ENCODE measurements around the gene ATXN1L. TPM values are rescaled to one million over a fixed set of nuclear protein-coding genes. Genes with fewer than 3 reads are reported as not detected.

ATXN1L gene
- polyA plus RNA-seq, 1 of the 3 experiments (the other 2 are of a cell fraction) = 8.0 TPM

DNA sequence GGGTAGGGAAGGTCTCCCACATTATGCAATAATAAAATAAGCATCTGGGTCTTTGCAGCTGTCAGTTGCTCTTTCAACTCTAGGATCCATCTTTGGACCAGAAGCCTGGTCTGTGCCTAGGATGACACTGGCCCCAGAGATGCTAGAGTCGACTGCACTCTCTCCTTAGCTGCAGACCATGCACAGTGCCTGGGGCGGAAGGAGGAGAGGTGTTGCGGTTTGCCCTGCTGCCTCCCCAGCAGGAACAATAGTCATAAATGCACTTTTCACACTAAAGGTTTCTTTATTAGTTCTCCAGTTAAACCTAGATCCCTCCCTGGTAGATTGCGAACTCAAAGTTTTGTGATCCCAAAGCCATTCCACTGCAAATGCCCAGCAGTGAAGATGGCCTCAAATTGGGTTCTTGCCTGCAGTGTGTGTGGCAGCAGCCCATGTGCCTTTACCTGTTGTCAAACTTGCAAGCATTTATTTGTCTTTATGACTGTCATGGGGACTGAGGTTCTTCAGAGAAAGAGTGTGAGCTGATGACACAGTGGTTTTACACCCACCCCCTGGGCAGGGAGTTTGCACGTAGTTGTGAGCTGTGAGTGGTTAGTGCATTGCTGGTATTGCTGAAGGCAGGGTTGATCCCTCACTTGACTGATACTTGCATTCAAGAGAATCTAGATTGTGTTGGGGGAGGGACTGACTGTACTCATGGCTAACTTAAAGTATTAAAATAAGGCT lies 10.3 kb downstream of the ATXN1L start (continued):
- TF ChIP-seq, protein P1, sequence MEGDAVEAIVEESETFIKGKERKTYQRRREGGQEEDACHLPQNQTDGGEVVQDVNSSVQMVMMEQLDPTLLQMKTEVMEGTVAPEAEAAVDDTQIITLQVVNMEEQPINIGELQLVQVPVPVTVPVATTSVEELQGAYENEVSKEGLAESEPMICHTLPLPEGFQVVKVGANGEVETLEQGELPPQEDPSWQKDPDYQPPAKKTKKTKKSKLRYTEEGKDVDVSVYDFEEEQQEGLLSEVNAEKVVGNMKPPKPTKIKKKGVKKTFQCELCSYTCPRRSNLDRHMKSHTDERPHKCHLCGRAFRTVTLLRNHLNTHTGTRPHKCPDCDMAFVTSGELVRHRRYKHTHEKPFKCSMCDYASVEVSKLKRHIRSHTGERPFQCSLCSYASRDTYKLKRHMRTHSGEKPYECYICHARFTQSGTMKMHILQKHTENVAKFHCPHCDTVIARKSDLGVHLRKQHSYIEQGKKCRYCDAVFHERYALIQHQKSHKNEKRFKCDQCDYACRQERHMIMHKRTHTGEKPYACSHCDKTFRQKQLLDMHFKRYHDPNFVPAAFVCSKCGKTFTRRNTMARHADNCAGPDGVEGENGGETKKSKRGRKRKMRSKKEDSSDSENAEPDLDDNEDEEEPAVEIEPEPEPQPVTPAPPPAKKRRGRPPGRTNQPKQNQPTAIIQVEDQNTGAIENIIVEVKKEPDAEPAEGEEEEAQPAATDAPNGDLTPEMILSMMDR (IDR thresholded peaks at IDR 0.05) = no peak
- no peak for TF ChIP-seq GATA2 (CRISPR knock-in tag; IDR thresholded peaks at IDR 0.05)

DNA sequence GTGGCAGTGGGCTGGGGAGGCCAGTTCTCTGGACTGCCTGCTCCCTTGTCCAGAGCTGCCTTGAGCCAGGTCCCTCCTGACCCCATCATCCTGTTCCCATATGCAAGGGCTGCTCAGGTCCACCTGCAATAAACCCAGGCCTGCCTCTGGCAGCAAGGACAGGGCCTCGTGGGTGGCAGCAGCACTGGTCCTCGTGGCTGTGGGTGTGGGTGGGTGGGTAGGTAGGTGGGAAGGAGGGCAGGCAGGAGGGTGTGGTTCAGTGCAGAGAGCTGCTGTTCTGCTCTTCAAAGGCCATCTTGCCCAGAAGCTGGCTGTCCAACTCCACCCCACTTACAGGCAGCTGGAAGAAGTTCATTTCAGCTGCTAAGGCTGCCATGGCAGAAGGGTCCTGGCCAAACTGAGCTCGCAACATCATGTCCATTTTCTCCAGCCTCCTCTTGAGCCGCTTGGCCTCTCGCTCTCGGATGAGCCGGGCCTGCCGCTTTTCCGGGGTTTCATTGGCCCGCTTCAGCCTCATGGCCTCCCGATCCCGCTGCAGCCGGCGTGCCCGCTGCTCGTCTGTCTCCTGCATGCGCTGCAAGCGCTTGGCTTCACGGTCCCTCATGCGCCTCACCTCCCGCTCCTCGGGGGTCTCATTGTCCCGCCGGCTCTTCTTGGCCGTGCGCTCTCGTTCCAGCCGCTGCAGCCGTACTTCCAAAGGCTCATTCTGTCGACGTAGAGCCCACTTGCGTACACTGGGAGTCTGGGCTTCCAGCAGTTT lies 14.2 kb downstream of the ATXN1L start:
- WGBS (ENCODE audit: low lambda C conversion rate) = 98% methylated on average over 24 of the region's 32 CpGs
- TF ChIP-seq RFX5 (IDR thresholded peaks at IDR 0.05; ENCODE audit: low read length) (no peak), FOSL2 (IDR thresholded peaks at IDR 0.05; ENCODE audit: borderline replicate concordance, low read depth) (no peak), MXI1 (IDR thresholded peaks at IDR 0.05; ENCODE audit: low read depth, low read length) (no peak), RAD21 (IDR thresholded peaks at IDR 0.05; ENCODE audit: low read length) (no peak), GABPA (IDR thresholded peaks at IDR 0.05; ENCODE audit: low read depth) (no peak), RXRA (IDR thresholded peaks at IDR 0.05; ENCODE audit: borderline replicate concordance, low read depth) (no peak)
- TF ChIP-seq, protein P2, sequence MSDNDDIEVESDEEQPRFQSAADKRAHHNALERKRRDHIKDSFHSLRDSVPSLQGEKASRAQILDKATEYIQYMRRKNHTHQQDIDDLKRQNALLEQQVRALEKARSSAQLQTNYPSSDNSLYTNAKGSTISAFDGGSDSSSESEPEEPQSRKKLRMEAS (IDR thresholded peaks at IDR 0.05; ENCODE audit: low read depth) = no peak
- TF ChIP-seq, protein P3, sequence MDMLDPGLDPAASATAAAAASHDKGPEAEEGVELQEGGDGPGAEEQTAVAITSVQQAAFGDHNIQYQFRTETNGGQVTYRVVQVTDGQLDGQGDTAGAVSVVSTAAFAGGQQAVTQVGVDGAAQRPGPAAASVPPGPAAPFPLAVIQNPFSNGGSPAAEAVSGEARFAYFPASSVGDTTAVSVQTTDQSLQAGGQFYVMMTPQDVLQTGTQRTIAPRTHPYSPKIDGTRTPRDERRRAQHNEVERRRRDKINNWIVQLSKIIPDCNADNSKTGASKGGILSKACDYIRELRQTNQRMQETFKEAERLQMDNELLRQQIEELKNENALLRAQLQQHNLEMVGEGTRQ (IDR thresholded peaks at IDR 0.05; ENCODE audit: borderline replicate concordance, low read depth, low read length) = no peak
- Histone ChIP-seq H3K79me2 (ENCODE audit: insufficient read depth) (peaks cover 18% of the 10 kb centered on the region; the same call in 1 of the 2 replicates), H4K20me1 (ENCODE audit: insufficient read depth) (peaks cover 19% of the 10 kb centered on the region; the same call in 1 of the 2 replicates), H2AFZ (ENCODE audit: low read depth) (no peak overlapping the region), H3K27ac (ENCODE audit: low read depth in 2 of 2, low read length in 1 of 2) (no peak overlapping the region), H3K27me3 (ENCODE audit: insufficient read depth) (no peaks in the 10 kb centered on the region), H3K9me2 (no peaks in the 10 kb centered on the region), H3K4me3 (ENCODE audit: low read depth in 2 of 2, low read length in 1 of 2) (no peak overlapping the region), H3K4me1 (ENCODE audit: control insufficient read depth in 1 of 2, insufficient read depth in 2 of 2, low read depth in 1 of 2, low read length in 1 of 2) (no peaks in the 10 kb centered on the region), H3K36me3 (replicated peaks in 1 of 2; ENCODE audit: control insufficient read depth in 1 of 2, insufficient read depth in 2 of 2, low read length in 1 of 2) (peaks cover 6 to 49% of the 10 kb centered on the region in 2 experiments), H3K4me2 (no peak overlapping the region), H3K9ac (no peak overlapping the region), H3F3A (replicated peaks; ENCODE audit: insufficient read depth) (peaks cover 3% of the 10 kb centered on the region), H3K9me3 (no peaks in the 10 kb centered on the region)
- DNase-seq = no peak
- ChIA-PET POLR2A (no interaction called here), CTCF (interaction anchor here (4.7 kb wide), 1 partner anchor 23 kb away, joined by 22 read pairs; the partner anchor contains the start of gene ZNF821)

Measured in SK-N-SH (cell line).